Left colon (tissue), 2 donors: ENCODE data around the gene TMEM217. TPM values are rescaled to one million over a fixed set of nuclear protein-coding genes. Genes with fewer than 3 reads are reported as not detected.
"Not testable (repeated sequence)": the region's sequence is repeated elsewhere in the genome, so short reads cannot be mapped to it uniquely, and the experiment has no call there.

ENCODE experiments used
- ATAC-seq: fragments of 200-7000 bp; cut with Tn5 transposase; one replicate; pipeline ENCODE4 v1.9.1; 2020; ENCODE audit warnings: mild to moderate bottlenecking, moderate library complexity
- DNase-seq, 2 donors: peaks; one replicate each; pipeline ENCODE4 v3.0.0-alpha.2; 2020
- intact Hi-C, 2 donors: fragments of 100-400 bp; cut with DNase I in 1 of 2; cut with micrococcal nuclease in 1 of 2; formaldehyde crosslinking; loops; one replicate each; pipeline versions ENCODE4 v1.11.2 to v1.14.0; 2022; cut with DNase I, micrococcal nuclease
- long read RNA-seq: library from polyadenylated mRNA; unstranded; transcript quantifications from one replicate; pipeline ENCODE4 v2.0.0, GENCODE V29; 2021
- total RNA-seq, 2 donors: library from RNA; stranded (reverse); fragmentation: NEBNext Ultra II Directional; extraction: Animal tissue kit (Norgen Biotek cat#: 25700); gene quantifications; one replicate each; pipeline ENCODE4 v1.2.1, GENCODE V29; 2021
- donor health status: DM: no; HTN: no; CAD: no.
- donor health status: DM: yes; HTN: yes; CAD: no.

TMEM217 gene
- 1 to 10 TPM; 1.4 to 4.0 TPM for total RNA-seq
- long read RNA-seq, result 0 reads

DNA sequence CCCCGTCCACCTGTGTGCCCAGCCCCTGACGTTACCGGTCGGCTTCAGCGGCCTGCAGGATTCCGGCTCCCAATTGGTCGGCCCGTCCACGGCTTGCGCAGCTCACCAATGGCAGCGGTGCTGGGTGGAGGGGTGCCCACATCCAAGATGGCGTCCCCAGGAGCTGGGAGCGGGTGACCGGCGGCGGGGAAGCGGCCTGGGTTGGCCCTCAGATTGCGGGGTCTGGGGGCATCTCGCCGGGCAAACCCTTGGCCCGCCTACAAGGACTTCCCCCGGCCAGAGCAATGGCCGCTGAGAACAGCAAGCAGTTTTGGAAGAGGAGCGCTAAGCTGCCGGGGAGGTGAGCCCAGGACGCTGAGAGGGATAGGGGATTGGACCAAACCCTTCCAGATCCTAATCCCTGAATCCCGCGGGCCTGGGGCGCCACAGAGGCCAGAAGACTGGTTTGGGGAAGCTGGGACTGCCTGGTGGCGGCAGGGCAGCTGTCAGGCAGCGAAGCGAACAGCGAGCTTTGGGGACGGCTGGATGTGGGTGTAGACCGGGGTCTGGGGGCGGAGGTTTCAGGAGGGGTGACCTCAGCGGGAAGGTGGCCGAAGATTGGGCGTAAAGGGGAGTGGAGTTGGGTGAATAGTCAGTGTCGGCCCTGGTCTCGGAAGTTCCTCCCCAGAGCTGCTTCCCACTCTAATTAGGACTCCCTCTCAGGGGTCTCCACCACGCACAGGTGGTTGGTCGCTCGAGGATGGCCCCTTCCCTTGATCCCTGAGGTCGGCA is at the start of gene TMEM217, which contains the start of gene TBC1D22B:
TMEM217 (minus strand) TSS at position 511 of the 771 bp plus-strand sequence. CDS start 39,114 bp downstream, outside the sequence.
TBC1D22B (plus strand) TSS at position 139 of the 771 bp plus-strand sequence; CDS start at position 285, 146 bp downstream.
- peak; percentile 97 to 98 for DNase-seq
- intact Hi-C loops, result no loop called here

DNA sequence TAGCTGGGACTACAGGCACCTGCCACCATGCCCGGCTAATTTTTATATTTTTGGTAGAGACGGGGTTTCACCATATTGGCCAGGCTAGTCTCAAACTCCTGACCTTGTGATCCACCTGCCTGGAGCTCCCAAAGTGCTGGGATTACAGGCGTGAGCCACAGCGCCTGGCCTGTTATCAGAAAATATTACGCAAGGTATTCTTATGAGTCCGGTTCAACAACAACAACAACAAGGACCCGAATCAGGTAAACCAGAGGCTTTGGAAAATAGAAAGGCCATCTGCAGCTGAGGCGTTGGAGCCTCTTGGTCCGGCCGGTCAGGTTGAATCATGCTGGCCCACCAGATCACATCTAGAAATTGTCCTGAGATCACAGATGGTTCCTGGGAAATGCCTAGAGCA is 49.5 kb upstream of the TMEM217 start:
- ATAC-seq, intact Hi-C loops, DNase-seq: not testable (repeated sequence)

More for the DNA sequence above, at the start of gene TMEM217, which contains the start of gene TBC1D22B:
- peak; percentile 95 for ATAC-seq

- intact Hi-C loops, result no loop called here
- ATAC-seq (no peak), DNase-seq (no peak)
Observed at GRCh38 chr6:37306624-37307222, 48.8 kb upstream of the TMEM217 start.

GRCh38 chr6:37305841-37306425 is 48.0 kb upstream of the TMEM217 start:
- DNase-seq (no peak), ATAC-seq (no peak)
- intact Hi-C loops, result no loop called here

DNA sequence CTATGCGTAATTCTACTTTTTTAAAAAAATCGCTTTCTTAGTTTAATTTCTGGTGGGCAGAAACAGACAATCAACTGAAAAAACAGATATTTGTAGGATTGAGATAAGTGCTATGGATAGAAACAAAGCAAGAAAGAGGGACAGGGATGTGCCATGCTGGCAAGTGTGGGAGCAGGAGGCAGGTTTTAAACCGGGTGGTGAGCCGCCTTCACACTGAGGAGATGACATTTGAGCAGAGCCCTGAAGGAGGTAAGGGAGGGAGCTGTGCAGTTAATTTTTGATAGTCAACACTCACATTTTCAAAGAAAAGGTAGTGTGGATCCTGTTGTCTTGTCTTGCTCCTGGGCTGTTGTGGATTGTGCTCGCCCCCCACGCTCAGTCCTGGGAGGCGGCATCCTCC is 46.8 kb upstream of the TMEM217 start:
- DNase-seq (no peak), ATAC-seq (no peak)
- intact Hi-C loops, result no loop called here

- DNase-seq, result no peak
- ATAC-seq, result peak; percentile 36
- intact Hi-C loops, result no loop called here
Observed at GRCh38 chr6:37303891-37304503, 46.1 kb upstream of the TMEM217 start.

- no peak for DNase-seq
- intact Hi-C loops, result no loop called here
- no peak for ATAC-seq
Observed at GRCh38 chr6:37303091-37303660, 45.2 kb upstream of the TMEM217 start.

- intact Hi-C loops, result no loop called here
- ATAC-seq (no peak), DNase-seq (no peak)
Observed at GRCh38 chr6:37302086-37302686, 44.2 kb upstream of the TMEM217 start.

- ATAC-seq (no peak), DNase-seq (no peak)
- intact Hi-C loops, result no loop called here
Observed at GRCh38 chr6:37299990-37300389, 42.0 kb upstream of the TMEM217 start.

DNA sequence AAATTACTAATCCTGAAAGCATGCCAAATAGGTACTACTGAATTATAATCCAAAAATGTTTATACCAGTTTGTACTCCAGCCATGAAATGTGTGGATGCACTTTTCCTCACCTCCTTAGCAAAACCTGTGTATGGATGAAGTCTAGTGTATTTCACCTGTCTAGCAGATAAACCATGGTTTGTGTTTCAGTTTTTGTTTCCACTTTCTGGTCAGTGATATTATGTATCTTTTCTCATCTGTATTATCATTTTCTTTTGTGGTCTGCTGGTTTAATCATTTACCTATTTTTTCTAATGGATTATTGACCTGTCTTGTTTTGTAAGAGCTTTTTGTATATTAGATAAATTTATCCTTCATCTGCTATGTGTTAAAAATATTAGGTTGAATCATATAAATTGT is 41.0 kb upstream of the TMEM217 start:
- DNase-seq (no peak), ATAC-seq (no peak)
- intact Hi-C loops, result no loop called here

DNA sequence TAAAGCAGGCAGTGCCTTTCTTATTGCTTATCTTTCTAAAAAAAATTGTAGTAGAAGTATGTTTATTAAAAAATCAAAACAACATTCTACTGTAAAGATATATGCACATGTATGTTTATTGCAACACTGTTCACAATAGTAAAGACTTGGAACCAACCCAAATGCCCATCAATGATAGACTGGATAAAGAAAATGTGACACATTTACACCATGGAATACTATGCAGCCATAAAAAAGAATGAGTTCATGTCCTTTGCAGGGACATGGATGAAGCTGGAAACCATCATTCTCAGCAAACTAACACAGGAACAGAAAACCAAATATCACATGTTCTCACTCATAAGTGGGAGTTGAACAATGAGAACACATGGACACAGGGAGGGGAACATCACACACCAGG is 39.7 kb upstream of the TMEM217 start:
- DNase-seq, intact Hi-C loops, ATAC-seq: not testable (repeated sequence)

DNA sequence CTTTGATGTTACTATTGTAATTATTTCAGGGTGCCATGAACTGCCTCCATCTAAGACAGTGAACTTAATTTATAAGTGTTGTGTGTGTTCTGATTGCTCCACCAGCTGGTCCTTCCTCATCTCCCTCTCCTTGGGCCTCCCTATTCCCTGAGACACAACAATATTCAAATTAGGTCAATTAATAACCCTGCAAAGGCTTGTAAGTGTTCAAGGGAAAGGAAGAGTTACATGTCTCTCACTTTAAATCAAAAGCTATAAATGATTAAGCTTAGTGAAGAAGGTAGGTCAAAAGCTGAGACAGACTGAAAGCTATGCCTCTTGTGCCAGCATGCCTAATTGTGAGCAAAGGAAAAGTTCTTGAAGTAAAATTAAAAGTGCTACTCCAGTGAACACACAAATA is 35.5 kb upstream of the TMEM217 start:
- intact Hi-C loops, result no loop called here
- ATAC-seq (no peak), DNase-seq (no peak)

GRCh38 chr6:37289931-37290330 is 32.0 kb upstream of the TMEM217 start:
- intact Hi-C loops, result no loop called here
- ATAC-seq, result no peak
- no peak for DNase-seq

GRCh38 chr6:37288247-37288646 is 30.3 kb upstream of the TMEM217 start:
- intact Hi-C loops, result no loop called here
- DNase-seq, result no peak
- ATAC-seq, result no peak

- ATAC-seq (no peak), DNase-seq (no peak)
- intact Hi-C loops, result no loop called here
Observed at GRCh38 chr6:37287519-37288157, 29.7 kb upstream of the TMEM217 start.

- intact Hi-C loops, result no loop called here
- no peak for ATAC-seq
- no peak for DNase-seq
Observed at GRCh38 chr6:37285861-37286311, 27.9 kb upstream of the TMEM217 start.

- no peak for ATAC-seq
- intact Hi-C loops, result no loop called here
- no peak for DNase-seq
Observed at GRCh38 chr6:37284781-37285180, 26.8 kb upstream of the TMEM217 start.

DNA sequence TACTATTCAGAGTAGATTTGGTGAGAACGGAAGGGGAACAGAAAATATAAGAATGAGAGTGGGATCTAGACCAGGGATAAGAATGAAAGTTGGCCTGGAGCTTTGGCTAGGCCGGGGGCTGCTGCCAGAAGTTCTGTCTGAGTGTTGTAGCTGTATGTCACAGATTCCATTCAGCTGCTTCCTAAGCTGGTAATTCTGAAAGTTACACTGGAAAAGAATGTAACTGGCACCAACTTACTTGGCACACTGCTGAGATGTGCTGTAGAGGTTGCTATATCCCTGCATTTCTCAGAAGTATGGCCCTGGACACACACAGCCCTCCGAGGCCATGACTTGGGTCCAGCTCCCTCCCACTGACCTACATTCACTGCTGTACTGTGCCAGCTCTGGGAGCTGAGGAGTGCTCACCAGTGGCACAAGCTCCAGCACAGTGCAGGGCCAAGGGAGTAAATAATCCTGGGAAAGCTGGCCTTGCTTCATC is 25.8 kb upstream of the TMEM217 start:
- ATAC-seq (peak; percentile 42), DNase-seq (peak; percentile 10 to 50)
- intact Hi-C loops, result no loop called here
